ENCODE measurements around the gene COTL1.

Gene COTL1, protein sequence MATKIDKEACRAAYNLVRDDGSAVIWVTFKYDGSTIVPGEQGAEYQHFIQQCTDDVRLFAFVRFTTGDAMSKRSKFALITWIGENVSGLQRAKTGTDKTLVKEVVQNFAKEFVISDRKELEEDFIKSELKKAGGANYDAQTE

DNA sequence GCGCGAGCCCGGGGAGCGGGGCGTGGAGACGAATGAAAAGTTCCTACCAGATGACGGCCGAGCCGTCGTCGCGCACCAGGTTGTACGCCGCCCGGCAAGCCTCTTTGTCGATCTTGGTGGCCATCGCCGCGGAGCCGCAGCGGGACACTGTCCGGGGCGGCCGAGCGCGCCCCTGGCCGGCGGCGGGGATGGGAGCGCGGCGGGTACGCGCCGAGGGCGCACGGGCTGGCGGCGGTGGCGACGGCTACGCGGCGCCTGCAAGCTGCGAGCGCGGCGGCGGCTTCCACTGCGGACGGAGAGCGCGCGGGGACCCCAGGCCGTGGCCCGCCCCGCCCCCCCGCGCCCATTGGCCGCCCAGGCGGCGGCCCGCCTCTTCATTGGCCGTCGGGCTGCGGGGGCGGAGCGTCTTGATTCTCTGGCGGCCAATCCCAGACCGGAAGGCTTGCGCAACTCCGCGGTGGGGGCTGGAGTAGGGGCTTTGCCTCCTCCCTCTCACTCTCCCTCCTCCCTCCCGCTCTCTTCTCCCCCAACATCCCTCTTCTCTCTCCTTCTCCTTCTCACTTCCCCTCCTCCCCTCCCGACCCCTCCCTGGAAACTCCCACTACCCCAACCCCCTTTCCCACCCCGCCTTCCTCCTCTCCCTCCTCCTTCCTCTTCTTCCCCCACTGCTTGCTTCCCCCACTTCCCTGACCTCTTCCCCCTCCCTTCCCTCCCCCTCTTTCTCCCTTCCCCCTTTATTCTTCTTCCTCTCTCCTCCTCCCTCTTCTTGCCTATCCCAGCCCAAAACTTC lies at the start of gene COTL1:
COTL1 (minus strand) TSS at position 288 of the 790 bp plus-strand sequence; CDS start at position 124, 164 bp downstream.
- DNase-seq (ENCODE audit: low read depth in 2 of 2, low spot score in 1 of 2): peak; percentile 92 to 96

DNA sequence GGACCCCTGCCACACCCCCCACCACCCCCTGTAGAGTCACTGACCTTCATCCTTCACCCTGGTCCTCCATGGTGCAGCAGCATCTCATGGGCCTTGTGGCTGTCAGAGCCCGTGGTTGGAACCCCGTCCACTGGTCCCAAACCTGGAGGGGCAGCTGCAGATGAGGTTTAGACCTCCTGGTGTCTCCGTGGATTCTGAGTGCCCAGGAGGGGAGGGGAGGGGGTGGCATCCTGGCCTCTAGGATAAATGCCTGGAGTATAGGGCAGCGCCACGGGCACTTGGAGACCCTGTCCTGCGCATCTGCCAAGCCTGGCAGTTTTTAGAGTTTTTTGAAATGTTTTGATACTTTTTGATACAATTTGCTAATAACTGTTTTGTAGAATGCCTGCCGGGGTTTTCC lies 48.0 kb upstream of the COTL1 start:
- DNase-seq (ENCODE audit: low read depth in 2 of 2, low spot score in 1 of 2): no peak

DNA sequence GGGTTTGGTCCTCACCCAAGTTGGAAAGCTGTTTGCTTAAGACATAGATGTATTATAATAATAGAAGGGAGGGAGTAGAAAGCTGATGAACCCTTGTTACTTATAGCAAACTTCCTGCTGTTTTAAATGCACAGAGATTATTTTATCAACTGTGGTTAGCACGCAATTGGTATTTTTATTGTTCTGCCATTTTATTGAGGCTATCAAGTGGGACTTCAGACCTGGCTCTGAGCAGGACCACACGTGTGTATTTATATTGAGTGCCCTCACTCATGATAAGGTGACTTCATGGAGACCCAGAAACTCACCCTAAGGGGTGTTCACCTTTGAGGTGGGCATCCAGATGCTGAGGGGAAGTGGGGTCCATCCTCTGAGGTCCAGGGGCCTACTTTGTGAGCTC lies 47.5 kb upstream of the COTL1 start:
- DNase-seq (ENCODE audit: low read depth in 2 of 2, low spot score in 1 of 2): no peak

DNA sequence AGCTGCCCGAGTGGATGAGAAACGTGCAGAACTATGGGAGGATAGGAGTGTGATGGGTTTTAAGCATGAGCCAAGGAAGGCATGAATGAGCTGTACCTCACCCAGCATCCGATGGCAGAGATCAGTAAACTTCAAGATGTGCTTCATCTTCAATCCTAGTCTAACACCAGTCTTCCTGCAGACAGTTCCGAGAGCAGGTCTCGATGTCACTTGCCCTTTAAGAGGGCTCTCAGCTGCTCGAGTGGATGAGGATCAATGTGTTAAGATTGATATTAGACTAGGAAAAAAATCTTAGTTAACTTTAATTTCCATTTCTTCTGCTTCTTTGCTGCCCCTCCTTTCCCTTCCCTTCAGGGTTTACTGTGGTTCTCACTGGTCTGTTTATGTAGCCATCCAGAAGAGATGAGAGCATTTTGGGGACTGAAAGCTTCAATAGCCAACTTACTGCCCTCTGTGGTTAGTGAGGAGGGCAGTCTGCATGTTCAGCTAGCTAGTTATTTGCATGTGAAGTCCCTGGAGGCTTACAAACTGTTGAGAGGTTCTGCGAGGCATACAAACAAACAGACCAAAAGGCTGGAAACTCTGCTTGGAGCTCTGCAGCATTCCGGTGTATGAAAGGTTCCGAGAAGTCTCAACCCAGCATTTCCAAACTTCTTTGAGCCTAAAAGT lies 45.7 kb upstream of the COTL1 start:
- no peak for DNase-seq (ENCODE audit: low read depth in 2 of 2, low spot score in 1 of 2)

DNA sequence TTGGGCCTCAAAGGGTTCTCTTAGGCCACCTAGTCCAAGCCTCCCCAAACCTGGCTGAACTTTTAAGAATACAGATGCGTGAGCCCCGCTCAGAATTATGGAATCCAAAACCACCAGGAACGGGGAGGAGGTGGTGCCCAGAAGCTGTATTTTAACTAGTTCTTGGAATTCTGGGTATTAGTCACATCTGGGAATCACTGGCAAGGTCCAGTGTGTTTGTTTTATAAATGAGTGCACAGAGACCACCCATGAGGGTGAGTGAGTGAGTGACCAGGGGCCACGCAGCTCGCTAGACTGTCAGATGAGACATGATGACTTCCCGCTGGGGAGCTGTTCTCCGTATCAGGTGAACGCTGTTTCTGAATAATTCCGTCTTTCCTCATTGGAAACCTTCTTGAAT lies 44.6 kb upstream of the COTL1 start:
- no peak for DNase-seq (ENCODE audit: low read depth in 2 of 2, low spot score in 1 of 2)

DNA sequence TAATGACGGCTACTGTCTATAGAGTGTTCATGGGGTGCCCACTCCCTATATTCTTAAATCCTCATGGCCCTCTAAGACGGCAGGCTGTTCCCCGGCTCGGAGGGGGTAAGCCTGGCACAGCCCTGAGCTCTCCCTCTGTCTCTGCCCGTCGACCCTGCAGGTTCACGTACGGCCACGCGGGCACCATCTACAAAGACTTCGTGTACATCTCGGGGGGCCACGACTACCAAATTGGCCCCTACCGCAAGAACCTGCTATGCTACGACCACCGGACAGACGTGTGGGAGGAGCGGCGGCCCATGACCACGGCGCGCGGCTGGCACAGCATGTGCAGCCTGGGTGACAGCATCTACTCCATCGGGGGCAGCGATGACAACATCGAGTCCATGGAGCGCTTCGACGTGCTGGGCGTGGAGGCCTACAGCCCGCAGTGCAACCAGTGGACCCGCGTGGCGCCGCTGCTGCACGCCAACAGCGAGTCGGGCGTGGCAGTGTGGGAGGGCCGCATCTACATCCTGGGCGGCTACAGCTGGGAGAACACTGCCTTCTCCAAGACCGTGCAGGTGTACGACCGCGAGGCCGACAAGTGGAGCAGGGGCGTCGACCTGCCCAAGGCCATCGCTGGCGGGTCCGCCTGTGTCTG lies 43.7 kb upstream of the COTL1 start:
- no peak for DNase-seq (ENCODE audit: low read depth in 2 of 2, low spot score in 1 of 2)

DNA sequence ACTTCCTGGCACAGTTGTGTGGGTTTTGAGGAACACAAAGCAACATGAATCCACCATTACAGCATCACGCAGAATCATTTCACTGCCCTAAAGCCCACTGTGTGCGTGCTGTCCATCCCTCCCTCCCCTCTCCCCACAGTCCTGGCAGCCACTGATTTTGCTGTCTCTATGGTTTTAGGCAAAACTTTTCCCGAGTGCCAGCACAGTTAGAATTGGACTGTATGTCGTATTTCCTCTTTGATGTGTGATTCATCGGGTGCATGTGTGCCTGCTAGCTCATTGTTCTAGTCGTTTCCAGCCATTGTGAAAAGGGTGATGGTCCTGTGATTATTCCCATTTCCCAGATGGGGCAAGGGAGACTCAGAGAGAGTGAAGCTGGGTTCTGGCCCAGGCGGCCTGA lies 43.1 kb upstream of the COTL1 start:
- no peak for DNase-seq (ENCODE audit: low read depth in 2 of 2, low spot score in 1 of 2)

DNA sequence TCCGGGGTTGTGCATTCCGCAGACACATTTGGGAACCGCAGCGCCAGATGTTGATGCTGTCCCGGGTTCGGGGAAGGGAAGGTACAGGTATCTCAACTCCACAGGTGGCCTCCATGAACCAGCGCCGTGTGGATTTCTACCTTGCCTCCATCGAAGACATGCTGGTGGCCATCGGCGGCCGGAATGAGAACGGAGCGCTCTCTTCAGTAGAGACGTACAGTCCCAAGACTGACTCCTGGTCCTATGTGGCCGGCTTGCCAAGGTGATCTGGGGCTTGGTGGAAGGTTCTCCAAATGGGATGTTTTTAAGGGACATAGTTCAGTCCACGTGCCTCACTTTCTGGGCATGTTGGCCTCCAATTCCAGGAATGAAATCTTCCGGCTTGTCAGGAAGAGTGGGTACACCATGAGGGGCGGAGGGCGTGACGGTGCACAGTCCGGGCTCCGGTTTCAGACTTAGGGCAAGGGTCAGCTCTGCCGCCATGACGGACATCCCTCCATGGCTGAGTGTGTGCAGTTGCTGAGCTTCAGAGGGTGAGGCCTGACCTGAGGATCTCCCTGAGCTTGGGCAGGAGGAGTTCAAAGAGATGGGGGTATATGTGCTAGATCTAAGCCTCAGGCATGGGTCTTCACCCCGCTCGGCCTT lies 41.9 kb upstream of the COTL1 start:
- no peak for DNase-seq (ENCODE audit: low read depth in 2 of 2, low spot score in 1 of 2)

DNA sequence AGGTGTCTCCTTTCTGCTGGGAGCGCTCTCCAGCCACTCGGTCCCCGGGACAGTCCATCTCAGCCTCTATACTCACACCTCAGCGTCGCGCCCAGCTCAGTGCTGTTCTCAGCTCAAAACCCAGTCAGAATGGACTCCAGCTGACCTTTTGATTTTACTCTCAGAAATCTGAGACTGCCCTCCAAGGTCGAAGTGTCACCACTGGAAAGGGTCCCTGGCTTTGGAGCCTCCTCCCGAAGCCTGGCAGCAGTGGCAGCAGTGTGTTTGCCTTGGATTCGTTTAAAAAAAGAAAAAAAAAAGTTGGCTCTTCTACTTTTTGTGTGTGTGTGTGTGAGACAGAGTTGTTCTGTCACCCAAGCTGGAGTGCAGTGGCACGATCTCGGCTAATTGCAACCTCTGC lies 40.8 kb upstream of the COTL1 start:
- DNase-seq (ENCODE audit: low read depth in 2 of 2, low spot score in 1 of 2): no peak

DNA sequence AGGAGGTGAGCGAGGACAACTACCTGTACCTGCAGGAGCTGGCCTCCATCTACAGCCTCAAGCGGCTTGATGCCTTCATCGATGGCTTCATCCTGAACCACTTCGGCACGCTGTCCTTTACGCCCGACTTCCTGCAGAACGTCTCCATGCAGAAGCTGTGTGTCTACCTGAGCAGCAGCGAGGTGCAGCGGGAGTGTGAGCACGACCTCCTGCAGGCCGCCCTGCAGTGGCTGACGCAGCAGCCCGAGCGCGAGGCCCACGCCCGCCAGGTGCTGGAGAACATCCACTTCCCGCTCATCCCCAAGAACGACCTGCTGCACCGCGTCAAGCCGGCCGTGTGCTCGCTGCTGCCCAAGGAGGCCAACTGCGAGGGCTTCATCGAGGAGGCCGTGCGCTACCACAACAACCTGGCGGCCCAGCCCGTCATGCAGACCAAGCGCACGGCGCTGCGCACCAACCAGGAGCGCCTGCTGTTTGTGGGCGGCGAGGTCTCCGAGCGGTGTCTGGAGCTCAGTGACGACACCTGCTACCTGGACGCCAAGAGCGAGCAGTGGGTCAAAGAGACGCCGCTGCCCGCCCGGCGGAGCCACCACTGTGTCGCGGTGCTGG lies 39.5 kb upstream of the COTL1 start:
- DNase-seq (ENCODE audit: low read depth in 2 of 2, low spot score in 1 of 2): no peak

DNA sequence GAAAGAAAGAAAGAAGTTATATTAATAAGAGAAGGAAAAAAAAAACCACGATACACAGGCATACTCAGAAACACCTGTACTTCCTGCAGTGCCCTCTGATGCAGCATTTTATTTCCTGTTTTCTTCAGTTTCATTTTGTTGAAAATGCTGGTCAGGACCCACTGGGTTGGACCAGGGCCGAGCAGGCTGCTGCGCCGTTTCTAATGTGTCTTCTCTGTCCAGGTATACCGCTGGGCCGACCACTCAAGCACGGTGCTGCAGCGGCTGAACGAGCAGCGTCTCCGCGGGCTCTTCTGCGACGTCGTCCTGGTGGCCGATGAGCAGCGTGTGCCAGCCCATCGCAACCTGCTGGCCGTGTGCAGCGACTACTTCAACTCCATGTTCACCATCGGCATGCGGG lies 38.8 kb upstream of the COTL1 start:
- no peak for DNase-seq (ENCODE audit: low read depth in 2 of 2, low spot score in 1 of 2)

DNA sequence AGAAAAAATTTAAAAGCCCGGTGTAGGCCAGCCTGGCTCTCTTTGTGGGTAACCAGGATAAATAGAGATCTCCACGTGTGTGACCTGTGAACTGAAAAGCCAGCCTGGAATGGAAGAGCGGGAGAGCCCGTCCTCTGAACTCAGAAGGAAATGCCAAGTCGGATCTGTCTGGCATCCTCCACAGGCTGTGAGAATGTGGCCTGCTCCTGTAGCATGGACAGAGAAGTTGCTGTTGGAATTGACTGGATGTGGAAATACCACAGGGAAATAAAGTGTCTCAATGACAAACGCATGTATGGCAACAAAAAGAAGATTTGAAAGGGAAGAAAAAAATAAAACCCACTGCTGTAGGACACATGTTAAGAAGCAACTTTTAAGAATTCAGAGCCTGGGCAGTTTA lies 37.1 kb upstream of the COTL1 start:
- no peak for DNase-seq (ENCODE audit: low read depth in 2 of 2, low spot score in 1 of 2)

DNA sequence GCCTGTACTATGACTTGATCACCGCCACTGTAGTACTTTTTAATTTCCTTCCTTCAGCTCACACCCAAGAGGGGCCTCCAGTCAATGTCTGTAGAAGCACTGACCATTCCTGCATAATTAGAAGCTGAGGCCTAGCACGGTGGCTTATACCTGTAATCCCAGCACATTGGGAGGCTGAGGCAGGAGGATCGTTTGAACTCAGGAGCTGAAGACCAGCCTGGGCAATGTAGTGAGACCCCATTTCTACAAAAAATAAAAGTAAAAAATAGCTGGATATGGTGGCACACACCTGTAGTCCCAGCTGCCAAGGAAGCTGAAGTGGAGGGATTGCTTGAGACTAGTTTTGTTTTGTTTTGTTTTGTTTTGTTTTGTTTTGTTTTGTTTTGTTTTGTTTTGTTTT lies 36.4 kb upstream of the COTL1 start:
- no peak for DNase-seq (ENCODE audit: low read depth in 2 of 2, low spot score in 1 of 2)

DNA sequence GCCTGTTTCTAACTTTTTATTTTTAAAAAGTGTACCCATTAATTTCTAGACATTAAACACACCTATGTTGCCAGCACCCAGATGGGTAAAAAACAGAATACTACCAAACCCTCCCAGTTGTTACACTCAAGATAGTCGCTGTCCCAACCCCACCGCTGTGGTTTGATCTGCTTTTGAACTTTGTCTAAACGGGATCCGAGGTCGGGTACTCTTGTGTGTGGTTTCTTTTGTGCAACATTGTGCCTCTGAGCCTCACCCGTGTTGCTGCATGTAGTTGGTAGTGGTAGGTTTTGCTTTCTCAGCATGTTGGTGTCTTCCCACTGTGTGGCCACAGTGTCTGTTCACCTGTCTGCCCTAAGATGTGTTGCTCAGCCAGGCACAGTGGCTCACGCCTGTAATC lies 34.7 kb upstream of the COTL1 start:
- no peak for DNase-seq (ENCODE audit: low read depth in 2 of 2, low spot score in 1 of 2)

DNA sequence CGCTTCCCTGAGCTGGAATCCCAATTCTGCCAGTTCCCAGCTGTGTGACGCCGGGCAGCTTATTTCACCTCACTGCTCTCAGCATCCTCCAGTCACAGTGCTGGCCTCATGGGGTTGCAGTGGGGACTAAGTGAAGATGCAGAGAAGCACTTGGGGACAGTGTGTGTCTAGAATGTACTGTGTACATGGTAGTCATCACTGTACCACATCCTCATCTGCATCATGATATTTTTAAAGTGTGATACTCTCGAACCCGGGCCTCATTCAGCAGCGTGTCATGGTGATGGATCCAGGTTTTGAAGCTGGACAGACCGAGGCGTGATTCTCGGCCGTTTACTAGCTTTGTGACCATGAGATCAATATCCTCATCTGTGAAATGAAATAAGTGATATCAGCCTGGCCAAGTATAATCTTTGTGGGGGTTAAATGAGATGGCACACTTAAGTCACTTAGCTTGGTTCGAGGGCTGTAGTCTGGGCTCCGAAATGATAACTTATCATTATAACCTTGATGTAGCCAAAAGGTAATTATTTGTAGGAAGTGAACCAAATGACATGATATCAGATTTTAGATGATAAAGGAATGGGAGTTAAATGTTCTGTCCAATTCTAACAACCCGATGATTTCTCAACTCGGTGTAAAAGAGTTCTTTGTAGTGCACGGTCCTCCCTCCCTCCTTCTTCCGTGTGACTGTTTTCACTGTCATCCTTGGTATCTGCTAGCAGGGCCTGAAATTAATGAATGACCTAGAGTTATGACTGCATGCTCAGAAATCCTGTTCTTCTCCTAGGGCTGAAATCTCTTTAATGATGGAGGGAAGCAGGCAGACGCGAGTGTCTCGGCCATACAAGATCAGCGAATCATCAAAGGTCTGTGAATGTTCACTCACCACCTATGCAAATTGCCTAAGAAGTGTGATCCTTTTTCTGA lies 32.4 kb upstream of the COTL1 start:
- no peak for DNase-seq (ENCODE audit: low read depth in 2 of 2, low spot score in 1 of 2)

DNA sequence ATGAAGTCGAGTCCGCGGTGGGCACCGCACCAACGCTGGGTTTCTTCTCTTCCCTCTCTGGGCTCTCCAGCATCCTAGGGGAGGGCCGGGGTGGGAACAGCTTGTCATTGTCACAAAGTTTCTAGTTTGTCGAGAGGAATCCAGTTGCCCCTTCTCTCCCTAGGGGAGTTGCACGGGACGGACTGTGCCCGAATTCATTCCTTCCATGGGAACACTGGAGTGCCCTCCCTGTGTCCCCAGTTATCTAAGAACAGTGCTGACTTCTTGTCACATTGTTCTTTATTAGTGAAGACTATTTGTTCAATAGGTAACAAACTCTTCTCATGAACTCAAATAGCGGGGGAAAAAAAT lies 31.6 kb upstream of the COTL1 start:
- no peak for DNase-seq (ENCODE audit: low read depth in 2 of 2, low spot score in 1 of 2)

DNA sequence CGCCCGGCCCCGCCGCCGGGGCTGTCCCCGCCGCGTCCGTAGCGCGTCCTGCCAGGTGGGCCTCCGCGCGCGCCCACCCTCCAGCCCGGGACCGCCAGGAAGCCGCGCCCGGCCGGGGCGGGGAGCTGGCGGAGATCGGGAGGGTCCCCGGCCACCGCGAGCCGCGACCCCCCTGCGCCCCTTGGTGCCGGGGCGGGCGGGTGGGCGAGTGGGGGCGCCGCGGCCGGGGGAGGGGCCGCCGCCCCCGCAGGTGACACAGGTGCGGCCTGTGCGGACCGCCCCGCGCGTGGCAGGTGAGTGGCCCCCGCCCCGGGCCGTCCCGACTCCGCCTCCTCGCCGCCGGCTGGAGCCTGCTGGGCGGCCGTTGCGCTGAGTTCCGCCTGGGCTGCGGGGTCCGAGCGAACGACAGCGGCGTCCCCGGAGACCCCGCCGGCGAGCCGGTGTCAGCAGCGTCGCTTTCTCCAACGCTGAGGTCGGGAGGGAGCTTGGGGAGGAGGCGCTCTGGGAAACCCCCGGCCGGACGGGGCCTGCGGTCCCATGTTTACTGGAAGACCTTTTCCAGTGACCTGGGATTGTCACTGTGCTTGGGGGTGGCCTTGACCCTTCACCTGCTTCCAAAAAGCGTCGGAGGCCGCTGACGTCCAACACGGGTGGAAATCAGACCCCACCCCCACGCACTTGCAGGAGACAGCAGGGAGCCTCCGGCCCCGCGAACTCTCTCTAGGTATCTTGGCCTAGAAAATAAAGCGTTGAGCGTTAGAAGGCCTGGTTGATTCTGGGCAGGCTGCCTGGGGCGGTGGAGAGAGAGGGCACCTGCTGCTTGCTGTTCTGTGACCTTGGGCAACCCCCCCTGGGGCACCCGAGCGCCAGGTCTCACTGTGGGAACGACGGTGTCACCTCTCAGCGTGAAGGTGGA lies 31.0 kb upstream of the COTL1 start:
- peak; percentile 7 to 9 for DNase-seq (ENCODE audit: low read depth in 2 of 2, low spot score in 1 of 2)

DNA sequence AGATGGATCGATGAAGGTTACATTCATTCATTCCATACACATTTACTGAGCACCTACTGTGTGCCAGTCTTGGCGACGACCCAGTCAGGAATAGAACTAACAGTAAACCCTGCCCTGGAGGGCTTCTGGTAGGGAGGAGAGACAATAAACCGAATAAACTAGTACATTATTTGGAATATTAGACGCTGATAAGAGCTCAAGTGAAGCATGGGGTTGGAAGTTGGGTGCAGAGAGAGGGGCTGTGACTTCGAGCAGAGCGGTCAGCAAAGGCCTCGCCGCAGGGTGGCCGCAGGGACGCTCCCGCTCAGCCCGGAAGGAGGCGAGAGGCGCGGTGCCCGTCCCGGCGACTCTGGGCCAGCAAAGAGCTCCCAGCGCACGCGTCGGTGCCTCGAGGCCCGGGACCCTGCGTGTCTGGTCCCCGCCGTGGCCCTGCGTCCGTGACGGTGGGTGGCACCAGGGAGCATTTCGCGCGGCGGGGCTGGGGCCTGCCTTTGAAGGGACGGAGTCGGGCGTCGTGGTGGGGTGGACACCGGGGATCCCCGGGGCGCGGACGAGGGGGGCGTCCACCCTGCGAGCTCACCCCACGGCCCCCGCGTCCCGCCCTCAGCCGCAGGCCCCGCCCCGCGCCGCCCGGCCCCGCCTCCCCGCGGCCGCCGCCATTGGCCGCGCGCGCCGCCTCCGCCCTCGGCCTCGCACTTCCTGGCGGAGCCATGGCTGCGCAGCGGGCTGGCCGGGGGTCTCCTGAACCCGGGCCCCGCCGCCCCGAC lies 30.1 kb upstream of the COTL1 start, which contains the start of gene KLHL36:
KLHL36 (plus strand) TSS at position 684 of the 767 bp plus-strand sequence. CDS start 2,357 bp downstream, outside the sequence.
- DNase-seq (ENCODE audit: low read depth in 2 of 2, low spot score in 1 of 2): peak; percentile 39 to 45
